SK-N-MC (cell line): ENCODE measurements around the gene ASIC1.

Experiments used
- DNase-seq: peaks from one replicate; pipeline ENCODE4 v3.0.0-alpha.2; 2011; ENCODE audit warnings: low read depth, low spot score
- H3K27ac ChIP-seq: fragments of 200-600 bp; sonication (generic); 2 replicates; pipeline ENCODE4 v1.5.1; 2016; ENCODE audit warnings: mixed run types
- H3K36me3 ChIP-seq: fragments of 200-600 bp; sonication (generic); 2 replicates; pipeline ENCODE4 v1.6.1; 2017; ENCODE audit warnings: antibody characterized with exemption, low read length, mixed read lengths; ENCODE audit not compliant: insufficient read depth
- H3K4me3 ChIP-seq: fragments of 200-600 bp; sonication (generic); 2 replicates; pipeline ENCODE4 v1.5.1; 2016
- H3K9ac ChIP-seq: fragments of 200-600 bp; sonication (generic); 2 replicates; pipeline ENCODE4 v1.8.0; 2017; ENCODE audit warnings: mixed run types, mixed read lengths; ENCODE audit not compliant: insufficient read length
- H3K9me3 ChIP-seq: fragments of 200-600 bp; sonication (generic); 2 replicates; pipeline ENCODE4 v1.6.1; 2017; ENCODE audit warnings: low read depth, mild to moderate bottlenecking, antibody characterized with exemption, low read length, moderate library complexity, mixed read lengths
- EZH2 ChIP-seq: fragments of 200-600 bp; sonication (generic); IDR thresholded peaks from one replicate; pipeline ENCODE4 v1.6.1; 2017; ENCODE audit warnings: antibody characterized with exemption
- FOXP2 ChIP-seq: optimal IDR thresholded peaks from 2 replicates; pipeline ENCODE3; 2011; ENCODE audit warnings: mild to moderate bottlenecking, moderate library complexity; ENCODE audit not compliant: insufficient read depth; ENCODE audit errors: extremely low read length, control extremely low read depth
- POLR2AphosphoS5 ChIP-seq: IDR thresholded peaks from 2 replicates; pipeline ENCODE4 v1.6.1; 2012; ENCODE audit warnings: mild to moderate bottlenecking, low read depth, low read length, borderline replicate concordance

The ASIC1 gene

GRCh38 chr12:50110127-50110761 is 52.8 kb downstream of the ASIC1 start:
- TF ChIP-seq POLR2AphosphoS5 (no peak; the same call in 1 of the 2 replicates), FOXP2 (no peak), EZH2 (no peak)
- H3K9ac ChIP-seq: peak overlapping the region; percentile 13
- H3K27ac ChIP-seq: peak overlapping the region; percentile 85
- peak overlapping the region; percentile 60 for H3K4me3 ChIP-seq
- no peak for DNase-seq
- H3K36me3 ChIP-seq: no peaks in the 10 kb centered on the region
- no peaks in the 10 kb centered on the region for H3K9me3 ChIP-seq

- peak overlapping the region; percentile 60 for H3K4me3 ChIP-seq
- no peak for TF ChIP-seq EZH2
- TF ChIP-seq POLR2AphosphoS5: no peak
- no peak for TF ChIP-seq FOXP2
Measured at GRCh38 chr12:50110762-50111351, 53.5 kb downstream of the ASIC1 start.

GRCh38 chr12:50111395-50111692 is 53.9 kb downstream of the ASIC1 start:
- Histone ChIP-seq H3K27ac (peak overlapping the region; percentile 85), H3K9ac (no peak overlapping the region), H3K9me3 (no peaks in the 10 kb centered on the region), H3K36me3 (no peaks in the 10 kb centered on the region), H3K4me3 (peak overlapping the region; percentile 60)
- TF ChIP-seq EZH2 (no peak), POLR2AphosphoS5 (no peak), FOXP2 (no peak)
- no peak for DNase-seq

More at GRCh38 chr12:50110762-50111351, 53.5 kb downstream of the ASIC1 start:
- Histone ChIP-seq H3K9me3 (no peaks in the 10 kb centered on the region), H3K9ac (no peak overlapping the region), H3K27ac (peak overlapping the region; percentile 85), H3K36me3 (no peaks in the 10 kb centered on the region)
- DNase-seq: no peak

DNA sequence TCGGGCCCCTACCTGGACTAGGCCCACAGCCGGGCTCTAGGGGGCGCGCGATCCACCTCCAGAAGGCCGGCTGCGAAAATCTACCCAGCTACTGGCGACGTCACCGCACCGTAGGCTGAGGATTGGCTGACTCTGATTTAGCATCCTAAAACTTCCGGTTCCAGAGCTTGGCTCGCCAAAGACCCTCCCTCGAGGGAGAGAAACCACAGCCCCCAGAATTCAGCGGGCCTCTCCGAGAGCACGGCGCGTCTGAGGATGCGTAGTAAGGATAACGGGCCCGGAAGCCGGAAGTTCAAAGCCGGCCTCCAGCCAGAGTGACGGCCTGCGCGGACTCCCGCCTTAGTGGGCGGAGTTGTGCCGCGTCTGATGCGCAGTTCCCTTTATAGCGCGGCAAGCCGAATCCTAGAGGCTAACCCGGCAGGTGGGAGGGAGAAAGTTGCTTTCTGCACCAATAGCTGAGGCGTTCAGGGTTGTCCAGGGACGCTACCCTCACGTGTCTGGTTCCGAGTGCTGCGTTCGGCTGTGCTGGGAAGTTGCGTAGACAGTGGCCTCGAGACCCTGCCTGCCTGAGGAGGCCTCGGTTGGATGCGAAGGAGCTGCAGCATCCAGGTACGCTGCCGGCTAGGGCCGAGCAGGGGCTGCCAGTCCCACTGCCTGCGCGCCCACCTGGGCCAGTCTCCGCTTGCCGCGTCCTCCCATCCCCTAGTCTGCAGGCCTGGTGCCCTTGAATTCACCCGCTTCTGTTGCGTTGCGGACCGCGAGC is 54.5 kb downstream of the ASIC1 start, which contains the start of gene COX14:
Gene COX14, plus strand, starts transcription at position 544 of the 763 bp plus-strand sequence. CDS start 7,808 bp downstream, outside the sequence.
- Histone ChIP-seq H3K4me3 (peak within 1 kb of the TSS; percentile 100), H3K27ac (peak within 1 kb of the TSS; percentile 85), H3K9ac (peak within 1 kb of the TSS; percentile 88), H3K36me3 (no peaks in the 10 kb centered on the region), H3K9me3 (no peaks in the 10 kb centered on the region)
- TF ChIP-seq EZH2 (no peak), POLR2AphosphoS5 (peak; percentile 85), FOXP2 (peak; percentile 37)
- peak; percentile 95 for DNase-seq

DNA sequence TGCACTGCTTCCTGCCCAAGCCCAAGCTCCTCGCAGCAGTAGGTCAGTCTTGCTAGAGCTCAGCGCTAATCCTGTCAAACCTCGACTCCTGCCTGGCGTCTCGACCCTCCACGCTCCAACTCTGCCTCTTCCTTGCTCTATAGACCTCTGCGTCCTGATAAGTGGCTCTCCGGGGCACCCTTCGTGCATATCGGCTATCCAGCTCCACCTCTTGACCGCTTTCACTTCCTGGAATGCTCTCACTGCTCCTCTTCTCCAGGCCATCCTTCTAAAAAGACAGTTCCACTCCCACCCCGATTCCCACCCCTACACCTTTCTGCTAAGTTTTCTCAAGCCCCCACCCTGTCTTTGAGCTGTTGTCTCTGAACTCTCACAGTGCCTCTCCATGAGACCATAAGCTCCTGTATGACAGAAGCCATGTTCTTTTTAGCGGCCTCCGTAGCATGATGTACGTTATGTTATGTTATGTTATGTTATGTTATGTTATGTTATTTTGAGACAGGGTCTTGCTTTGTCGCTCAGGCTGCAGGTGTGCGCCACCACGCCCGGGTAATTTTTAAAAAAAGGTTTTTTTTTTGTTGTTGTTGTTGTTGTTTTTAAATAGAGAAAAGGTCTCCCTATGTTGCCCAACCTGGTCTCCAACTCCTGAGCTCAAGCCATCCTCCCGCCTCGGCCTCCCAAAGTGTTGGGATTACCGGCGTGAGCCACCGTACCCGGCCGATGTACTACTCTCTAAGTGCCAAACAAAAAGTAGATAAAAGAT is 55.2 kb downstream of the ASIC1 start:
- Histone ChIP-seq H3K4me3 (peak overlapping the region; percentile 100), H3K9me3 (no peaks in the 10 kb centered on the region), H3K9ac (peak overlapping the region; percentile 88), H3K27ac (peak overlapping the region; percentile 67), H3K36me3 (no peaks in the 10 kb centered on the region)
- no peak for DNase-seq
- TF ChIP-seq EZH2 (no peak), FOXP2 (no peak), POLR2AphosphoS5 (no peak)

DNA sequence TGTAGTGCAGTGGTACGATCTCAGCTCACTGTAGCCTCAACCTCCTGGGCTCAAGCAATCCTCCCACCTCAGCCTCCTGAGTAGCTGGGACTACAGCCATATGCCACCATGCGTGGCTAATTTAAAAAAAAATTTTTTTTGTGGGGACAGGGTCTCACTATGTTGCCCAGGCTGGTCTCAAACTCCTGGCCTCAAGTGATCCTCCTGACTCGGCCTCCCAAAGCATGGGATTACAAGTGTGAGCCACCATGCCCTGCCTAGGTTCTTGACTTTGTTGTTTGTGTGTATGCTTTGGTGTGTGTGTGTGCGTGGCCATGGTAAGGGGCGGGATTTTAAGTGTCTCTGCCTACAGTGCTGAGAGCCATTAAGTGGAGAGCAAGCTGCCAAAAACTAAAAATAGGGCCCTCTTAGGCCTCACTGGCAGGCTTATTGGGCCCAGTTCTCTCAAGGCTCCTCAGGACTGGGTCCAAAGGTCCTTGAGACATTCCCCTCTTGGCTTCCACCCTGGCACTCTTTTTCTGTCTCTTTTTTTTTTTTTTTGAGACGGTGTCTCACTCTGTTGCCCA is 59.7 kb downstream of the ASIC1 start:
- H3K27ac ChIP-seq: no peak overlapping the region
- no peaks in the 10 kb centered on the region for H3K9me3 ChIP-seq
- H3K9ac ChIP-seq: no peak overlapping the region
- no peak overlapping the region for H3K4me3 ChIP-seq
- TF ChIP-seq FOXP2 (no peak), POLR2AphosphoS5 (no peak), EZH2 (no peak)
- no peaks in the 10 kb centered on the region; the same call in 1 of the 2 replicates for H3K36me3 ChIP-seq
- DNase-seq: no peak

- TF ChIP-seq POLR2AphosphoS5 (no peak), FOXP2 (no peak), EZH2 (no peak)
- no peak for DNase-seq
- H3K27ac ChIP-seq: no peak overlapping the region
- H3K9ac ChIP-seq: no peak overlapping the region
- H3K4me3 ChIP-seq: no peak overlapping the region
- no peaks in the 10 kb centered on the region for H3K9me3 ChIP-seq
- no peaks in the 10 kb centered on the region; the same call in 1 of the 2 replicates for H3K36me3 ChIP-seq
Measured at GRCh38 chr12:50119387-50119786, 62.0 kb downstream of the ASIC1 start.
